Measurements from ENCODE around the gene DDX60.
"Not testable (repeated sequence)": the region's sequence is repeated elsewhere in the genome, so short reads cannot be mapped to it uniquely, and the experiment has no call there.

The DDX60 gene

DNA sequence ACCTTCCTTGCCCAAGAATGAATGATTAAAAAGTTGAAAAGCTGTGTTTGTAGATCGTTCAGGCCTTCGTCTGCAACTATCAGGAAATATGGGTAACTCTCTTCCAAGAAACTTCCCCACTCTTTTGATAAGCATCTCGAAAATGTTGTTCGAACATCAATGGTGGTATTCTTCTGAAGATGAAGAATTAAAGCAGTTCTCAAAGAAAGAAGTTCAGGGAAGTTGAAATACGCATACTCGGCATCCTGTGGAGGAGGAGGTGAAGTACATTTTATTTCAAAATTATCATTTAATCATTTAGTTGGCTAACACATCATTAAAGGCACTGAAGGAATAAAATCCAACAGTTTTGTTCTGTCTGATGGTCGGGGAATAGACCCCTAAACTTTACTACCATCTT is 12.1 kb downstream of the DDX60 start:
- in situ Hi-C loops (cut with MboI; ENCODE audit: low pct_unique_long_range_greater_than_20kb, low sequenced_read_pairs), result no loop called here
- DNase-seq, result no peak

DNA sequence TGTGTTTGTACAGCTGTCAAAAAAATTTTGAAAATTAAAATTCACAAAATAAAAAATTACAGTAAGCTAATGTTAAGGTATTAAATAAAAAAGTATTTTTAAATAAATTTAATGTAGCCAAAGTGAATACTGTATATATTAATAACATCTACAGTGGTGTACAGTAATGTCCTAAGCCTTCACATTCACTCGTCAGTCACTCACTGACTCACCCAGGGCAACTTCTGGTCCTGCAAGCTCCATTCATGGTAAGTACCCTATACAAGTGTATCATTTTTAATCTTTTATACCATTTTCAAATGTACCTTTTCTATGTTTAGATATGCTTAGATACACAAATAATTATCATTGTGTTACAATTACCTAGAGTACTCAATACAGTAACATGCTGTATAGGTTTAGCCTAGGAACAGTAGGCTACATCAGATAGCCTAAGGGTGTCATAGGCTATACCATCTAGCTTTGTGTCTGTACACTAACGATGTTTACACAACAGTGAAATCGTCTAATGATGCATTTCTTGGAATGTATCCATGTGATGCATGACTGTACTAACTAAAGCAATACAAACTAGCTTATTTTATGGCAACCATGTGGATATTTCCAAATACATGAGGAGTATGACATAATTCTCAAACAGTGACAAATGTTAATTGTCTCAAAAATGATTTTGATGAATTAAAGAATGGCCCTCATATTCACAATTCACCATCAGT is 13.7 kb downstream of the DDX60 start:
- in situ Hi-C loops (cut with MboI; ENCODE audit: low pct_unique_long_range_greater_than_20kb, low sequenced_read_pairs), result no loop called here
- no peak for DNase-seq

DNA sequence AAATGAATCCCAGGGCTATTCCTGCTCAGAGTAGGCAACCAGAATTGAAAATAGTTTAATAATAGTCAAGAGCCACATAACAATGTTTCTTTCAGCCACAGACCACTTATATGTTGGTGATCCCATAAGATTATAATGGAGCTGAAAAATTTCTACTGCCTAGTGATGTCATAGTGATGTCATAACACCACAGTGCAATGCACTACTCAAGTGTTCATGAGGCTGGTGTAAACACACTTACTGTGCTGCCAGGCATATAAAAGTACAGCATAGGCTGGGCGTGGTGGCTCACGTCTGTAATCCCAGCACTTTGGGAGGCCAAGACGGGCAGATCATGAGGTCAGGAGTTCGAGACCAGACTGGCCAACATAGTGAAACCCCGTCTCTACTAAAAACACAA is 15.1 kb downstream of the DDX60 start:
- DNase-seq; in situ Hi-C loops (cut with MboI; ENCODE audit: low pct_unique_long_range_greater_than_20kb, low sequenced_read_pairs): not testable (repeated sequence)

DNA sequence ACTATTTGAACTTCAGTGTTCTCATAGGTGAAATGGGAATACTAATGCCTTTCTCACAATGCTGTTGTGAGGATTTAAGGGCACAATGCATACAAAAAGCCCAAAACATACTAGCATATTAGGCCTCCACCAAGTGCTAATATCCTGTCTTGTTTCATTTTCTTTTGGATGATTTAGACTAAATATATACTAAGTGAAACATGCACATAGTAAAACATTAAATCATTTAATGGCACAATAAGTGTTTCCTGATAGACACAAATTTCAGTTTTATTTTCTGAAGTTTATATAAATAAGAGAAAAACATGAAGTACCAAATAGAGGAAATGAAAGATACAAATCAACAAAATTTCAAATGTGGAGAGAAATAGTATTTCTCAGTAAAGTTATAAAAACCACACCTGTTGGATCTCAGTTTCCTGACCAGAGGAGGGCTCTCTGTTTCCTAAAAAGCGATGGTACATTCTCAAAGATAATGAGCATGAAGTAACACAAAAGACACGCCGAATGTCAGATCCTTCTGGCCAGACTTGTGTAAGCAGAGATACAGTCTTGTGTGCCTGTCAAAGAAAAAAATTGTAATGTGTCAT is 25.1 kb downstream of the DDX60 start:
- no peak for DNase-seq
- in situ Hi-C loops (cut with MboI; ENCODE audit: low pct_unique_long_range_greater_than_20kb, low sequenced_read_pairs), result no loop called here

DNA sequence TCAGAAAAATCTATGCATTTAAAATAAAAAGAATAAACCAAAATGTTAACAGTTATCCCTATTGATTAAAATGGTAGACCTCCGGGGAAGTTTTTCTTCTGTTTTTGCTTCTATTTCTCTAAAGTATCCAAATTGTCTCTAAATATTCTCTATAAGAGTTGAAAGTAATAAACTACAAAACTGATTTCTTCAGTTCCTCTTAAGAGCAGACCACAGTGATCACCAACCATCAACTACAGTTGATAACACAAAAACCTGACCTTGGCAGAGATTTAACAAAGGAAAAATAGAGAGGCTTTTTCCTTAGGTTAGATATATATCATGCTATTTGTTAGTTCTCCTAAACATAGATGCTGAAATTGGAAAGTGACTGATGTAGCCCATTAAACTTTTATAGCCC is 27.3 kb downstream of the DDX60 start:
- in situ Hi-C loops (cut with MboI; ENCODE audit: low pct_unique_long_range_greater_than_20kb, low sequenced_read_pairs), result no loop called here
- DNase-seq, result no peak

DNA sequence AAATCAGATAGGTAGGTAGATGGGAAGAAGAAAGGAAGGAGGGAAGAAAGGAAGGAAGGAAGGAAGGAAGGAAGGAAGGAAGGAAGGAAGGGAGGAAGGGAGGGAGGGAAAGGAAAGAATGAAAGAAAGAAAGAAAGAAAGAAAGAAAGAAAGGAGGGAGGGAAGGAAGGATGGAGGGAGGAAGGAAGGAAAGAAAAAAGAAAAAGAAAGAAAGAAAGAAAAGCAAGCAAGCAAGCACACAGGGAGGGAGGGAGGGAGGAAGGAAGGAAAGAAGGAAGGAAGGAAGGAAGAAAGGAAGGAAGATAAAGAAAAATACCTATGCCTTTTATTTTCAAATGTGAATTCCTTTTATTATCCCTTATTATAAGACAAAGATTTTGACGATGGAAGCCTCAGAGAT is 32.7 kb downstream of the DDX60 start:
- DNase-seq; in situ Hi-C loops (cut with MboI; ENCODE audit: low pct_unique_long_range_greater_than_20kb, low sequenced_read_pairs): not testable (repeated sequence)

DNA sequence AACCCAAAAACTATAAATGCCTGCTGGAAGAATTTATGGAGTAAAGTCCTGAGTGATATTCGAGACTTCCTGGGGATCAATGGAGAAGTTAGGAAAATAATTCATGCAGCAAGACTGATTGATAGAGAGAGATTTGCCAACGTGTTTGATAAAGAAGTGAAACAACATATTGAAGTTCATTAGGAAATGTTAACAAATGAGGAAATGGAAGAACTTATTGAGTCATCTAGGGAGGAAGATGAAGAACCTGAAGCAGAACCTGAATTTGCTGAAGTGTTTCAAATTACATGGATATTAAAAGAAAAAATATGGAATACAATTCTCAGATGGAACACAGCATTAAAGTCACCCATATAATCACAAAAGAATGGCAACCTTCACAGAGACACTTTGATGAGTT is 39.0 kb downstream of the DDX60 start:
- in situ Hi-C loops (cut with MboI; ENCODE audit: low pct_unique_long_range_greater_than_20kb, low sequenced_read_pairs), result no loop called here
- no peak for DNase-seq

DNA sequence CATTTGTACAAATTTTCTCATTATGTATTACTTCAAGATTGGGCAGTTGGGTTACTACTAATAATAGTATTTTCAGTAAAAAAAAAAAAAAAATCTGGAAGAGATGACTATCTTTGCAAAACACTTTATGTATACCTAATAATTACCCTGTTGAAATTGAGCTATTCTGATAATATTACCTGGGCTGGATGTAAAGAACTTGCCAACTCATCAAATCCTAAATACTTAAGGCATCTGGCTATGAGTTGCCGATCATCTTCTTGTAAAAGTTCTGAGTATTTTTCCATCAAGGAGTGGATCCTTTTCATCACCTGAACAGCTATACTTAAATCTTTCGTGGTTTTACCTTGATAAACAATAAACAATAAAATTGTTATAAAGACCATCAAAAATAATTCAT is 42.7 kb downstream of the DDX60 start:
- in situ Hi-C loops (cut with MboI; ENCODE audit: low pct_unique_long_range_greater_than_20kb, low sequenced_read_pairs), result no loop called here
- no peak for DNase-seq

DNA sequence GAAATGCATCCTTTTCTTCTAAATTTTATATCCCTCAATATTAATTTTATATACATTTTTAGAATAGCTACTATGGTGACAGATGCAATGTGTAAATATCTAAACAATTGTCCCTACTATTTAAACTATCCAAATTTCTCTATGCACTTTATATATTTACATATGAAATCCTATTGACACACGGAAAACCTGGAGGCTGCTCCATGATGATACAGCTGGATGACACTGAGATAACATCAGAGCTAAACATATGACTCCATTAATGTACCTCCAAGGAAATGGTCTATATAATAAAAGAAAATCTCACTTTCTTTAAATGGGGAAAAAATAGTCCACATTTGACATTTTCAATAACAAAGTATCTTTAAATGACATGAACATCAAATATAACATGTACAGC is 43.7 kb downstream of the DDX60 start:
- in situ Hi-C loops (cut with MboI; ENCODE audit: low pct_unique_long_range_greater_than_20kb, low sequenced_read_pairs), result no loop called here

DNA sequence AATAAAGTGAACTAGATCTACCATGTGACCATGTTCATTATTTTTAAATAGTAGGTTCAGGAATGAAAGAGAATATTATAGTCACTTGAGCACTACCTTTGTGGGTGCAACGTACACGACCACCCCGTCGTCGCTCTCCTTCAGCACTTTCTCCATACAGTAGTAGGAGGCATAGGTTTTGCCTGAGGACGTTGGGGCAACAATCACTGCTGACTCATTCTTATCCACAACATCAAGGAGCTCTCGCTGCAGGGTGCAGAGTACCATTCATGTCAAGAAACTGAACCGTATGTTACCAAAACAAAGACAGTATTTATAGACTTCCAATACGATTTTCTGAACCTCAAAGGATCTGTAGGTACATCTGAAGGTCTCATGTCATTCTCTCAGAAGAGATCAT is 44.7 kb downstream of the DDX60 start:
- no peak for DNase-seq
- in situ Hi-C loops (cut with MboI; ENCODE audit: low pct_unique_long_range_greater_than_20kb, low sequenced_read_pairs), result no loop called here

More for the DNA sequence above, 43.7 kb downstream of the DDX60 start:
- DNase-seq, result no peak

DNA sequence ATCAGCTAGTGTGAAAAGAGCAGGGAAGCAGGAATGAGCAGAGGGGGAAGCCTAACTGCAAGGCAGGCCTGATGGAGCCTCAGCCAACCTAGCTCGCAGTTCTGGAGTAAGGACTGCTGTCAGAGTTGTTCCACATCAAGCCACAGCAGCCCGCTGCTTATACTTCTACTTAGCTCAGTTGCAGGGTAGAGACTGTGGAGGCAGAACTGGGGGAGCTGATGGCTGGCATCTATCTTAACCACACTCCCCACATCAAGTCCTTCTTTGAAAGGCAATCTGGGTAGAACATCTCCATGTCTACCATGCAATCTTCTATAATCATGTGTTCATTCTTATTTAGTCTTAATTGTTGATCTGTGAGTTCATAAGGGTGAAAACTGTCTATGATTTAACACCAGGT is 46.1 kb downstream of the DDX60 start:
- in situ Hi-C loops (cut with MboI; ENCODE audit: low pct_unique_long_range_greater_than_20kb, low sequenced_read_pairs), result no loop called here
- no peak for DNase-seq

DNA sequence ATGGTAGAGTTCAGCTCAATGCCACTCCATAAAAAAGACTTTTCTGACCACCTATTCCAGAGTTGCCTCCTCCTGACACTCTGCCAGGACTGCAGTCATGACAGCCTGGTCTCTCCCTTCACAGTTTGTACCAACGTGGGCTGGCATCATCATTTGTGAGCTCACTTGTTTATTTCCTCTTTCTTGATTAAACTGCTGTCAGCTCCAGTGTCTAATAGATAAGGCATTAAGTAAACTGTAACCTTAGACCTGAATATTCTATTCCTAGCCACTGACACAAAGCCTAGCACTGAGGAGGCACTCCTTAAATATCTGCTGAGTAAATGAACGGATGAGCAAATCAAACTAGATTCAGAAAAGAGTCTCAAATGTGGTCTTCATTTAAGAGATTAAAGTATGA is 48.7 kb downstream of the DDX60 start:
- DNase-seq, result no peak
- in situ Hi-C loops (cut with MboI; ENCODE audit: low pct_unique_long_range_greater_than_20kb, low sequenced_read_pairs), result no loop called here

DNA sequence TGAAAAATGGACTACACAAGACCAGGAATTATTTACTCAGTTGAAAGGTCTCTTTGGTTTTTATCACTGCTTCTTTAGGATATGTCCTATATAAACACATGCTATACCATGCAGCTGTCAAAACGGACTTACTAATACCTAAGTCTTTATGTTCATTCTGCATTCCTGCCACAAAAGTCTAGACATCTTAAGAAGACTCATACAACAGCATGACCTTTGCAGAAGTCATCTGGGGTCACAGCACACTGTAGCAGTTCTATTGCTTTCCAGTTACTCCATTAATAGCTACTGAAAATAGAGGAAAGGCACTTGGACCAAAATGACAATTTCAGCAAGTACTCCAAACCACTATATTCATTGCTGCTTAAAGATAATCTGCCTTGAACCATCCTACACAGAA is 53.2 kb downstream of the DDX60 start:
- in situ Hi-C loops (cut with MboI; ENCODE audit: low pct_unique_long_range_greater_than_20kb, low sequenced_read_pairs), result no loop called here
- no peak for DNase-seq

DNA sequence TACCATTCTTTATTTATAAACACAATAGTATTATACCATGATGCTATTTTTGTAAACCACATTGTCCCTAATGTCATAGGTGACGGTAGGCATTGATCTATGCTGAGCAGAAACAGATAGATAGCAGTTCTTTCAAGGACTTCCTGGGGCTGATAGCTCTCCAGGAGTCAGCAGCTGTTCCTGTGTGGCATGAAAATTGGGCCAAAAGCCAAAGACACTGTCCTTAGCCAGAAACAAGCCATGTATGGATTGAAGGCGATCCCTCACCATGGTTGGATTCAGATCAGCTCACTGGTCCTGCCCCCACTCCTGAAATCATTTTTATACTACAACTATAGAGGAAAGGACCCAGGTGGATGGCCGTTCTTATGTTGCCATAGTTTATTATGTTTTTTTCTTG is 53.6 kb downstream of the DDX60 start:
- no peak for DNase-seq
- in situ Hi-C loops (cut with MboI; ENCODE audit: low pct_unique_long_range_greater_than_20kb, low sequenced_read_pairs), result no loop called here

DNA sequence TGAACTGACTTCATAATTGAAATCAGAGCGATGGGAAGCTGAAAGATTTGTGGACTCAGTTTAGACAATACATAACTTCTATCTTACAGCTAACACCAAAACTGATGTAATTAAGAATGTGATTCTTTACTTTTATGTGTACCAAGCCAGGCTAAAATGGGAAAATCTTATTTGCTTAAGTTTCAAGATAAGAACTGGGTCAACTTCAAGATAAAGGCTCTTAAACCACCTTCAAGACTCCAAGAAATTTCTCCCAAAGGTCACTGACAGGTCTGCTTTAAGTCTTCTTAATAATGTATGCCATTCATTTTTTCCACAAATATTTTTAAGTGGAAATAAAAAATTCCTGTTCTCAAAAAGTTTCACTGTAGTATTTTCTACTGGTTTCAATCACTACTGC is 55.5 kb downstream of the DDX60 start:
- DNase-seq, result no peak
- in situ Hi-C loops (cut with MboI; ENCODE audit: low pct_unique_long_range_greater_than_20kb, low sequenced_read_pairs), result no loop called here

DNA sequence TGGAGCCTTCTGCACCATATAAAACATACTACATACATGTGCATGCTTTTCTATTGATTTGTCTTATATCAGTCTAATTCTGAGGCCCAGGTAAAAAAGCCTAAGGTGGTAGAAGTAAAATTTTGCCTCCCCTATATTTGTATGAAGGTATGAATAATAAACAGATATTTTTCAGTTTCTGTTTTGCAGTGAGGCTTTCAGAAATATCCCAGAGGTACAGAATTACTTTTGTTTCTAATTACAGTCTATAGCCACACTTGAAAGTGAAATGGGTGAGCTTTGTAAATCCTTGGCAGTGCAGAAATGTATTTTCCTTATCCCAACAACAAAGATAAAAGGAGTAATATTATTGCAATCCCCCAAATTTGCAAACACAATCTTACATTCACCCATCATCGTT is 59.5 kb downstream of the DDX60 start:
- in situ Hi-C loops (cut with MboI; ENCODE audit: low pct_unique_long_range_greater_than_20kb, low sequenced_read_pairs), result no loop called here

DNA sequence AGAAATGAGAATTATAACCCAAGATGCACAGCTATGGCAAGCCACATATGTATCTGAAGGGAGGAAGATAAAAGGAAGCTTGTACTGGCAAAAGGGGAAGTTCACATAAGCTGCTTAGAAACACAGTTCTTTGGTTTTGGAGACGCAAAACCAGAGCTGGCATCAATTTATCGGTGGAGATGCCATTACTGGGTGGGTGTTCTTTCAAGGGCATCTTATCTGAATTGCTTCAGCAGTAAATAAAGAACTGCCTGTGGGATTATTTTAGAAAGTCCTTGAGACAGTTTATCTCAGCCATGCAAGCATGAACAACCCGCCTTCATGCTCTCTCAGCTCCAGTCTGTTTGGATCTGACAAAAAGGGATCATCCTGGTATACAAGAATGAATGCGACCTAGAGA is 60.8 kb downstream of the DDX60 start:
- DNase-seq, result peak; percentile 64
- in situ Hi-C loops (cut with MboI; ENCODE audit: low pct_unique_long_range_greater_than_20kb, low sequenced_read_pairs), result no loop called here

More for the DNA sequence above, 59.5 kb downstream of the DDX60 start:
- DNase-seq, result no peak

DNA sequence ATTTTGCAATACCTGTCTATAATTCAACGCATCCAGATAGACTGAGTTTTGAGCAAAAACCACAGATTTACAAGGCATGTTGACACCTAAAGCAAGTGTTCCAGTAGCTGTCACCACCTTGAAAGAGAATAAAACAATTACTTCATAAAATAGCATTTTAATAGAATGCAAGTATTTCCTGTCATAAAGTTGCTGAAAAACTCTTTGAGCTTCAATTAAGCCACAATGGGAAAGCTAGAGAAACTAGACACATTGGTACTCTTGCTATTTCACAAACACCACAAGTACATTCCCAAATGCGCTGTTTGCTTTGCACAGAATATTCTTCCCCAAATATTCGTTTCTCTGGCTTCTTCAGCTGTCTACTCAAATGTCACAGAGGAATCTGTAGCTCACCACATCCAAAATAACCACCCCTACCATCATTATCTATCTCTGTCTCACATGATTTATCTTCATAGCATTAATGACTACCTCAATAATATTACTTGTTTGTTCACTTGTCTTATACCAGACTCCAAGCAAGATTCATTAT is 70.3 kb downstream of the DDX60 start:
- in situ Hi-C loops (cut with MboI; ENCODE audit: low pct_unique_long_range_greater_than_20kb, low sequenced_read_pairs), result no loop called here

DNA sequence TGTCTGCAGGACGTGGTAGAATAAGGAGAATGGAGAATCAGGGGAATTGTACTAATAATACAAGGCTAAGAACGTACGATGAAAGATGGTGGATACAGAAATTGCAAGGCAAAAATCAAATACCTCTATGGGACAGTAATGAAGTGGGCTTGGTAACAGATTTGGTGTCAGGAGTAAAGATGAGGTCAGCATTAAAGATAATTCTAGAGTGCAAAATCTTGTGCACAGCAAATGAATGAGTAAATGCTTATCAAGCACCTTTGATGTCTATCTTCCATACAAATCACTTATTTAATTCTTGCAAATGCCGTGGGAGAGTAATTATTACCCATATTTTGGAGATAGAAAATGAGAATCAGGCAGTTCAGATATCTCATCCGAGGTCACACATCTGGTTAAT is 70.9 kb downstream of the DDX60 start:
- in situ Hi-C loops (cut with MboI; ENCODE audit: low pct_unique_long_range_greater_than_20kb, low sequenced_read_pairs), result no loop called here
- DNase-seq, result no peak

More for the DNA sequence above, 70.3 kb downstream of the DDX60 start:
- DNase-seq, result no peak

DNA sequence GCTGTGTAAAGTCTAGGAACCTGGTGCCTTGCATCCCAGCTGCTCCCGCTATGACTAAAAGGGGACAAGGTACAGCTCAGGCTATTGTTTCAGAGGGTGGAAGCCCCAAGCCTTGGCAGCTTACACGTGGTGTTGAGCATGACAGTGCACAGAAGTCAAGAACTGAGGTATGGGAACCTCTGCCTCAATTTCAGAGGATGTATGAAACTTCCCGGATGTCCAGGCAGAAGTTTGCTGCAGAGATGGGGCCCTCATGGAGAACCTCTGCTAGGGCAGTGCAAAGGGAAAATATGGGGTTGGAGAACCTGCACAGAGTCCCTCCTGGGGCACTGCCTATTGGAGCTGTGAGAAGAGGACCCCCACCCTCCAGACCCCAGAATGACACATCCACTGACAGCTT is 76.6 kb downstream of the DDX60 start:
- in situ Hi-C loops (cut with MboI; ENCODE audit: low pct_unique_long_range_greater_than_20kb, low sequenced_read_pairs), result no loop called here
- DNase-seq, result no peak

DNA sequence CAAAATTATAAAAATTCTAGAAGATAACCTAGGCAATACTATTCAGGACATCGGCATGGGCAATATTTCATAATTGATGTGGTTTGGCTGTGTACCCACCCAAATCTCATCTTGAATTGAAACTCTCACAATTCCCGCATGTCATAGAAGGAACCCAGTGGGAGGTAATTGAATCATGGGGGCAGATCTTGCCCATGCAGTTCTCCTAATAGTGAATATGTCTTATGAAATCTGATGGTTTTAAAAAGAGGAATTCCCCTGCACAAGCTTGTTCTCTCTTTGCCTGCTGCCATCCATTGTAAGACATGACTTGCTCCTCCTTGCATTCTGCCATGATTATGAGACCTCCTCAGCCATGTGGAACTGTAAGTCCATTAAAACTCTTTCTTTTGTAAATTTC is 77.7 kb downstream of the DDX60 start:
- in situ Hi-C loops (cut with MboI; ENCODE audit: low pct_unique_long_range_greater_than_20kb, low sequenced_read_pairs), result no loop called here
- no peak for DNase-seq
